Body of pancreas (tissue), 4 donors: Measurements from ENCODE around the gene ITGB6. TPM values are rescaled to one million over a fixed set of nuclear protein-coding genes. Genes with fewer than 3 reads are reported as not detected.

ENCODE experiments used
- ATAC-seq: fragments of 150-250 bp; one replicate; pipeline ENCODE4 v1.9.1; 2016
- DNase-seq, 4 donors: peaks; one replicate each; pipeline ENCODE4 v3.0.0-alpha.2; 2019
- H3K27ac ChIP-seq, 4 donors: fragments of 200-600 bp; sonication (generic); 1 replicate in 3 of 4; 2 replicates in 1 of 4; pipeline versions ENCODE4 v1.5.1 to v1.6.1; 2016 to 2019; ENCODE audit warnings: mild to moderate bottlenecking in 1 of 4, mixed read lengths in 1 of 4, moderate library complexity in 1 of 4
- H3K27me3 ChIP-seq, 2 donors: fragments of 200-600 bp; sonication (generic); one replicate each; pipeline ENCODE4 v1.6.0; 2016; ENCODE audit warnings: mild to moderate bottlenecking in 1 of 2
- H3K36me3 ChIP-seq, 2 donors: fragments of 200-600 bp; sonication (generic); replicated peaks in 1 of 2; 2 replicates each; pipeline ENCODE4 v1.5.1; 2016; ENCODE audit warnings: low read depth in 2 of 2; ENCODE audit not compliant: insufficient read depth in 1 of 2
- H3K4me1 ChIP-seq: fragments of 200-600 bp; sonication (generic); one replicate; pipeline ENCODE4 v1.6.0; 2016
- H3K4me3 ChIP-seq, 2 donors: fragments of 200-600 bp; sonication (generic); 1 replicate in 1 of 2; 2 replicates in 1 of 2; pipeline ENCODE4 v1.5.1; 2016 to 2019
- H3K9me3 ChIP-seq, 3 donors: fragments of 200-600 bp; sonication (generic); 1 replicate in 2 of 3; 2 replicates in 1 of 3; pipeline ENCODE4 v1.5.1; 2016
- POLR2A ChIP-seq, 3 donors: fragments of 450-650 bp; IDR thresholded peaks; one replicate each; pipeline ENCODE4 v1.6.1; 2016; ENCODE audit warnings: antibody characterized with exemption in 3 of 3, mild to moderate bottlenecking in 2 of 3
- WGBS, 2 donors: methylation state at CpG; one replicate each; pipeline ENCODE4 v1.1.5; 2017; 5-methylcytosine and 5-hydroxymethylcytosine counted together
- intact Hi-C: fragments of 100-400 bp; cut with DNase I; formaldehyde crosslinking; loops from one replicate; pipeline ENCODE4 v1.15.1; 2023
- total RNA-seq, 2 donors: library from RNA; depleted of rRNA; stranded (reverse); fragments of >200 nt; gene quantifications; one replicate each; pipeline ENCODE4 v1.1.0, GENCODE V29; 2016
- TF ChIP-seq, protein P1 (sequence below), 7 experiments: fragments of 450-650 bp in 4 of 7; fragments of 200-600 bp in 3 of 7; sonication (generic) in 3 of 7; IDR thresholded peaks; one replicate each; pipeline ENCODE4 v1.5.1; 2016 to 2019; ENCODE audit warnings: antibody characterized with exemption in 7 of 7

Gene ITGB6
- total RNA-seq, 2 donors from 2014 or later = 5.3 to 9.9 TPM

DNA sequence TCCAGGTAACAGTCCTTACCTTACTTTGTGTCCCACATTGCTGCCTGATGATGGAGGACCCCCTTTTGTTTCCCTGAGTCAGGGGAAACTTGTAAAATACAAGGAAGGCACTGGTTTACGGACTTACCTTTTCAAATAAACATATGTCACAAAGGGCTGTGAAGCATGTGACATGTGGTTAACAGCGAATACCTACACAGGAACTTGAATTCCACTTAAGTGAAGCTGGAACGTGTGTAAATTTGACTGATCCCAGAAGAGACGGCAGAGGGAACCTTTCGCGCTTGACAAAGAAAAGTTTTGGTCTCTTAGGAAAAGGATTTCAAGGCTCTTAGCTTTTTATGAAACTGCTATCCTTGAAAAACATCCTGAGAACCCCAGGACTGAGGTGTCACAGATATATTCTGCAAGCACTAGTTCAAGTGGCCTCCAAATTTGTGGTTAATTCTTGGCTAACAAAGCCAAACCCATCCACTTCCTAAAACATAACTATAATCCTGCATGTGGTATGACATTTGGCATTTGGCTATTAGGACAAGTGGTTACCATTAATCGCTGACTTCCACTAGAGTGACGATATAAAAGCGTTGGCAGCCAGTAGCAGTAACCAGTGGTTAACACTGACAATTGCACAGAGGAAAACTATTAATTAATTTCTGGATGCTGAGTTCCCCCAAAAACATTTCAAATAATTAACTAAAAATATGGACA is 55.6 kb downstream of the ITGB6 start:
- H3K9me3 ChIP-seq = no peaks in the 10 kb centered on the region
- H3K27me3 ChIP-seq = no peaks in the 10 kb centered on the region
- intact Hi-C loops = no loop called here
- H3K4me3 ChIP-seq = no peak overlapping the region
- ATAC-seq (no peak), DNase-seq (no peak)
- peaks cover 10% of the 10 kb centered on the region for H3K4me1 ChIP-seq
- TF ChIP-seq, protein P1, sequence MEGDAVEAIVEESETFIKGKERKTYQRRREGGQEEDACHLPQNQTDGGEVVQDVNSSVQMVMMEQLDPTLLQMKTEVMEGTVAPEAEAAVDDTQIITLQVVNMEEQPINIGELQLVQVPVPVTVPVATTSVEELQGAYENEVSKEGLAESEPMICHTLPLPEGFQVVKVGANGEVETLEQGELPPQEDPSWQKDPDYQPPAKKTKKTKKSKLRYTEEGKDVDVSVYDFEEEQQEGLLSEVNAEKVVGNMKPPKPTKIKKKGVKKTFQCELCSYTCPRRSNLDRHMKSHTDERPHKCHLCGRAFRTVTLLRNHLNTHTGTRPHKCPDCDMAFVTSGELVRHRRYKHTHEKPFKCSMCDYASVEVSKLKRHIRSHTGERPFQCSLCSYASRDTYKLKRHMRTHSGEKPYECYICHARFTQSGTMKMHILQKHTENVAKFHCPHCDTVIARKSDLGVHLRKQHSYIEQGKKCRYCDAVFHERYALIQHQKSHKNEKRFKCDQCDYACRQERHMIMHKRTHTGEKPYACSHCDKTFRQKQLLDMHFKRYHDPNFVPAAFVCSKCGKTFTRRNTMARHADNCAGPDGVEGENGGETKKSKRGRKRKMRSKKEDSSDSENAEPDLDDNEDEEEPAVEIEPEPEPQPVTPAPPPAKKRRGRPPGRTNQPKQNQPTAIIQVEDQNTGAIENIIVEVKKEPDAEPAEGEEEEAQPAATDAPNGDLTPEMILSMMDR (IDR thresholded peaks at IDR 0.05) = no peak
- TF ChIP-seq POLR2A (IDR thresholded peaks at IDR 0.05) = no peak
- no peak overlapping the region for H3K27ac ChIP-seq
- WGBS, 2 donors = 65 to 79% methylated on average over 9 of the region's 9 CpGs
- H3K36me3 ChIP-seq = no peaks in the 10 kb centered on the region

DNA sequence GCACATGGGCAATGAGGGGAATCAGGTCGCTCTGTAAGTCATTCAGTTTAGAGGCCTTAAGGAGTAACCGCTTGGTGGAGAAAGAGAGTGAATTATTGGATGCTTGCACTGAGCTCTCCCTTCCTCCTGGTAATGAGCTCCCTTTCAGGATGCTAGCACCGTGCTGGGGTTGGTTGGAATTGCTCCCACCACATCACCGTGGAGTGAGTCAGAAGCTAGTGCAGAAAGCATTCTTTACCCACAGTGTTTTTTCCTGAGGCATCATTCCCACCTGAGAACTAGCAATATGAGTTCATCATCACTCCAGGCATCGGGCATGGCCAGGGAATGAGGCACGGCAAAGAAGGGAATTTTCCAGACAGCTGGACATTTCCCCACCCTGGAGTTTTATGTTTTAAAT is 57.6 kb downstream of the ITGB6 start:
- Histone ChIP-seq H3K4me1 (peaks cover 10% of the 10 kb centered on the region), H3K9me3 (no peaks in the 10 kb centered on the region), H3K27me3 (no peaks in the 10 kb centered on the region), H3K36me3 (no peaks in the 10 kb centered on the region), H3K27ac (peak overlapping the region in 1 of 4 donors; percentile 14), H3K4me3 (no peak overlapping the region)
- intact Hi-C loops = no loop called here
- DNase-seq = no peak
- no peak for ATAC-seq
- TF ChIP-seq, protein P1 (IDR thresholded peaks at IDR 0.05) = no peak
- TF ChIP-seq POLR2A (IDR thresholded peaks at IDR 0.05) = no peak
- WGBS, 2 donors = 88 to 92% methylated on average over 6 of the region's 6 CpGs

DNA sequence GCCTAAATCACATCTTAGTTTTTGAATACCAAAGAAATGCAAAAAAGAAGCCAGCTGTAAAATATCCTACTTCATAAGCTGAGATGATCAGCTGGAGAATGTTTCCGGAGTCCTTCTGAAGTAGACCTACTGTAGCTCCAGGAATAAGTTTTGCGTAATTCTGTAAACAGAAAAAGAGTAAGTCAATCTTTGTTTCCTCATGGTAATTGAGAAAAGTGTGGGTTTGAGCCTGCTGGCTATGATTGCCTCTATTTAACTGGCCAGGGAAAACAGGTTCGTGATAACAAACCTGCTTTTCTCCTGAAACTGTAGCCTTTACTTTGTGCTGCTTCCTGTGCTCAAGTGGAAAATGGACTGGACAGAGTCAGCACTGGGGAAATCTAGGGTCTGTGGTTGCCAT is 58.2 kb downstream of the ITGB6 start:
- Histone ChIP-seq H3K4me1 (peaks cover 10% of the 10 kb centered on the region), H3K4me3 (no peak overlapping the region), H3K27ac (peak overlapping the region in 1 of 4 donors; percentile 14), H3K9me3 (no peaks in the 10 kb centered on the region), H3K36me3 (no peaks in the 10 kb centered on the region), H3K27me3 (no peaks in the 10 kb centered on the region)
- TF ChIP-seq POLR2A (IDR thresholded peaks at IDR 0.05) = no peak
- TF ChIP-seq, protein P1 (IDR thresholded peaks at IDR 0.05) = no peak
- ATAC-seq (peak; percentile 55), DNase-seq (peak in 1 of 4 donors; percentile 13)
- WGBS, 2 donors = 34 to 42% methylated on average over 3 of the region's 3 CpGs
- intact Hi-C loops = no loop called here

DNA sequence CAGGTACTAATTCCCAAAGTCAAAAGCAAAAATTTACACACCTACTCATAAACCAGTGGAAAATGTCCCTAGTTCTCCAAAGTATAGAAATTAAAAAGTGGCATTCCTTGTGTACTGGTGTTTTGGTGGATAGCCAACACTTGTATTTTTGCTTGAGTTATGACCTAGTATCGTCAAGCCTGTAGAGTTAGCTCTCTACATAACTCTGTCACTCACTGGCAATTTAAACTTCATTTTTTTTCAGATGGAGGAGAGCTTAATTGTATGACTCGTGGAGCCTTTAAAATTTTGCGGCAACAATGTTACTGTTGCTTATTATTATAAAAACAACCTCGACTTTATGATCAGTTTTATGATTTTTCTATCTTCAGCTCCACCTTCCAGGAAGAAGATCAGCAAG is 58.7 kb downstream of the ITGB6 start:
- ATAC-seq (no peak), DNase-seq (no peak)
- no peaks in the 10 kb centered on the region for H3K36me3 ChIP-seq
- H3K27me3 ChIP-seq = no peaks in the 10 kb centered on the region
- no peak for TF ChIP-seq POLR2A (IDR thresholded peaks at IDR 0.05)
- TF ChIP-seq, protein P1 (IDR thresholded peaks at IDR 0.05) = no peak
- 73 to 76% methylated on average over 4 of the region's 4 CpGs for WGBS, 2 donors
- H3K4me3 ChIP-seq = no peak overlapping the region
- intact Hi-C loops = no loop called here
- no peak overlapping the region for H3K27ac ChIP-seq
- peaks cover 10% of the 10 kb centered on the region for H3K4me1 ChIP-seq
- no peaks in the 10 kb centered on the region for H3K9me3 ChIP-seq

DNA sequence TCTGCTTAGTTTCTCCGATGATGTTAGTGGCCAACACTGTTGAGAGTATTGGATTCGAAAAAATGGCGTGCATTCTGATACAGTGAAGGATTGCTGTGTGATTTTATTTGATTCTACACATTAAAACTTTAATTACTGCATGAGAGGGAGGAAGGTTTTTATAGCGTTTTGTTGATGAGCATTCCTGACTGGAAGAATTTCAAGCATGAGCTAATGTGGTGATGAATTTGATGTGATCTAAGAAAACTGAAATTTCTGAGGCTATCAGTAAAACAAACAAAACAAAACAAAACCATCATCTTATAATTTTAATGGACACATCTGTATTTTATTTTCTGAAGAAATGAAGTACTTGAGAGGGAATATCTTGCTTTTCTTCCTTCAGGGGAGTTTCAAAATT is 59.6 kb downstream of the ITGB6 start:
- no peak for DNase-seq
- no peak for TF ChIP-seq POLR2A (IDR thresholded peaks at IDR 0.05)
- TF ChIP-seq, protein P1 (IDR thresholded peaks at IDR 0.05) = no peak
- intact Hi-C loops = no loop called here
- H3K27me3 ChIP-seq = no peaks in the 10 kb centered on the region
- H3K36me3 ChIP-seq = no peaks in the 10 kb centered on the region
- no peak for ATAC-seq
- no peak overlapping the region for H3K27ac ChIP-seq
- 74 to 76% methylated on average over 4 of the region's 4 CpGs for WGBS, 2 donors
- H3K4me3 ChIP-seq = no peak overlapping the region
- H3K9me3 ChIP-seq = no peaks in the 10 kb centered on the region
- H3K4me1 ChIP-seq = peaks cover 10% of the 10 kb centered on the region
